Activated naive CD8-positive, alpha-beta T cell treated with anti-CD3 and anti-CD28 coated beads, Interleukin-2, amount 10 ng/mL, durations not matched to agents 7 days and 5 days (primary cell): ENCODE data around the gene ZMYND12. TPM values are rescaled to one million over a fixed set of nuclear protein-coding genes. Genes with fewer than 3 reads are reported as not detected.

ENCODE experiments used
- ATAC-seq: fragments of 150-1000 bp; cut with Tn5 transposase; one replicate; pipeline ENCODE4 v1.10.0; 2021; ENCODE audit warnings: low read depth, moderate library complexity
- POLR2A ChIA-PET: fragments of 350-600 bp; sonication (Branson Sonifier 250); formaldehyde crosslinking; loops from one replicate; lab custom pipeline; 2021; ENCODE audit warnings: antibody characterized with exemption; lab: Charles Lee
- DNase-seq: peaks from one replicate; pipeline ENCODE4 v3.0.0; 2021
- H3K27ac Mint-ChIP-seq: one replicate; pipeline ENCODE4 v1.8.0; 2022; ENCODE audit warnings: mild to moderate bottlenecking, mixed read lengths
- H3K27me3 Mint-ChIP-seq: one replicate; pipeline ENCODE4 v1.8.0; 2022; ENCODE audit warnings: mild to moderate bottlenecking, moderate library complexity, mixed read lengths
- H3K36me3 Mint-ChIP-seq: one replicate; pipeline ENCODE4 v1.8.0; 2021; ENCODE audit warnings: mild to moderate bottlenecking, mixed read lengths
- H3K4me1 Mint-ChIP-seq: one replicate; pipeline ENCODE4 v1.8.0; 2021; ENCODE audit warnings: mixed read lengths
- H3K4me3 Mint-ChIP-seq: one replicate; pipeline ENCODE4 v1.8.0; 2022; ENCODE audit warnings: mild to moderate bottlenecking, moderate library complexity, mixed read lengths
- H3K9me3 Mint-ChIP-seq: one replicate; pipeline ENCODE4 v1.8.0; 2021; ENCODE audit warnings: mixed read lengths
- total RNA-seq, 2 experiments: library from RNA; stranded (reverse); gene quantifications; one replicate each; pipeline ENCODE4 v1.2.3, GENCODE V29; 2021

The ZMYND12 gene
- total RNA-seq, 2 experiments from 2014 or later, result 0.44 to 0.79 TPM

- H3K4me3 Mint-ChIP-seq, result peak within 1 kb of the TSS; percentile 82
- POLR2A ChIA-PET, result interaction anchor here (1.2 to 1.4 kb wide), 4 partner anchors 9 to 303 kb away, joined by 3 to 5 read pairs (median 4); partner anchors contain the start of genes PPIH and YBX1
- no peaks in the 10 kb centered on the region for H3K27me3 Mint-ChIP-seq
- ATAC-seq, result peak; percentile 99
- H3K27ac Mint-ChIP-seq, result peak within 1 kb of the TSS; percentile 61
- H3K4me1 Mint-ChIP-seq, result peaks cover 28% of the 10 kb centered on the region
- peaks cover 9% of the 10 kb centered on the region for H3K36me3 Mint-ChIP-seq
- H3K9me3 Mint-ChIP-seq, result no peaks in the 10 kb centered on the region
- DNase-seq, result peak; percentile 93
Measured at GRCh38 chr1:42462828-42463763, 7.3 kb upstream of the ZMYND12 start, which contains the start of gene CCDC30. Gene CCDC30 (plus strand): TSS chr1:42463286. CDS start chr1:42480552, 17,266 bp downstream.

DNA sequence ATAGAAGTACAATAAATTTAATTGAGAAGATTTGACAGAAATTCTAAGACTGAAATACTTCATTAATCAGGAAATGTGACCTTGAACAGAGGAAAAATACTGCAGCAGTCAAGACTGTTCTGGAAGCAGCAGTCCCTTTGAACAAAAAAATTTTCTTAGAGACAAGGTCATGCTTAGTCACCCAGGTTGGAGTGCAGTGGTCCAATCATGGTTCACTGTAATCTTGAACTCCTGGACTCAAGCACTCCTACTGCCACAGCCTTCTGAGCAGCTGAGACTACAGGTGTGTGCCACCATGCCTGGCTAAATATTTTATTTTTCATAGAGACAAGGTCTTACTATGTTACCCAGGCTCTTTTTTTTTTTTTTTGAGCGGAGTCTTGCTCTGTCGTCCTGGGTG lies 5.4 kb upstream of the ZMYND12 start:
- Mint-ChIP-seq H3K4me3 (no peak overlapping the region), H3K27me3 (no peaks in the 10 kb centered on the region), H3K27ac (no peak overlapping the region), H3K4me1 (peaks cover 36% of the 10 kb centered on the region), H3K36me3 (peaks cover 13% of the 10 kb centered on the region), H3K9me3 (no peaks in the 10 kb centered on the region)
- DNase-seq (no peak), ATAC-seq (no peak)
- POLR2A ChIA-PET, result interaction anchor here (0.7 to 0.9 kb wide), 2 partner anchors 12 to 306 kb away, joined by 3 read pairs; partner anchors contain the start of genes C1orf50 and P3H1

GRCh38 chr1:42456754-42457089 lies 900 bp upstream of the ZMYND12 start:
- Mint-ChIP-seq H3K4me3 (peak overlapping the region; percentile 98), H3K27me3 (peaks cover 2% of the 10 kb centered on the region), H3K9me3 (no peaks in the 10 kb centered on the region), H3K36me3 (peaks cover 13% of the 10 kb centered on the region), H3K4me1 (peaks cover 22% of the 10 kb centered on the region), H3K27ac (peak overlapping the region; percentile 99)
- DNase-seq (no peak), ATAC-seq (peak; percentile 76)
- POLR2A ChIA-PET, result interaction anchor here (0.6 to 1.7 kb wide), 12 partner anchors 18 to 390 kb away, joined by 3 to 6 read pairs (median 3); partner anchors contain the start of genes C1orf50, P3H1, PPIH and YBX1

GRCh38 chr1:42454403-42454802 lies 1.4 kb downstream of the ZMYND12 start:
- ATAC-seq (no peak), DNase-seq (no peak)
- H3K9me3 Mint-ChIP-seq, result no peaks in the 10 kb centered on the region
- peaks cover 20% of the 10 kb centered on the region for H3K4me1 Mint-ChIP-seq
- H3K36me3 Mint-ChIP-seq, result peaks cover 7% of the 10 kb centered on the region
- H3K4me3 Mint-ChIP-seq, result no peak overlapping the region
- no peak overlapping the region for H3K27ac Mint-ChIP-seq
- H3K27me3 Mint-ChIP-seq, result peaks cover 2% of the 10 kb centered on the region
- POLR2A ChIA-PET, result interaction anchor here (0.6 to 1.2 kb wide), 2 partner anchors 8 to 808 kb away, joined by 3 read pairs; partner anchors contain the start of gene CCDC30

DNA sequence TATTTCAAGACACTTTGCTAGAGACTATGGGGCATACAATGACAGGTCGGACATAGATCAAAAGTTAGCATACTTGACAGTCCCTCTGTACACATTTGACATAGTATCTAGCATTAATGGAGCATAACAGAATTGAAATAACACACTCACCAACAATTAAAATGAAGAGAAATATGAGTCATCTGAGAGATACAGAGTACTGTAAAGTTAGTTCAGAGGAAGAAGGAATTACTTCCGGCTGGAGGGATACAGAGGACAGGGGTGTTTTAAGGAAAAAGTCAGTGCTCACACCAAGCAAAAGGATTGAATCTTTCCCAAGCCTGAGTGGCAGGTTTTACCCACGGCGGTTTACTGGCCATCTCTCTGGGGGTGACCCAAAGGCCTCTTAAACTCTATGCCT lies 2.4 kb downstream of the ZMYND12 start:
- H3K4me3 Mint-ChIP-seq, result no peak overlapping the region
- H3K27ac Mint-ChIP-seq, result no peak overlapping the region
- POLR2A ChIA-PET, result no interaction called here
- DNase-seq, result no peak
- peaks cover 2% of the 10 kb centered on the region for H3K27me3 Mint-ChIP-seq
- ATAC-seq, result no peak
- H3K36me3 Mint-ChIP-seq, result peaks cover 6% of the 10 kb centered on the region
- H3K9me3 Mint-ChIP-seq, result no peaks in the 10 kb centered on the region
- H3K4me1 Mint-ChIP-seq, result peaks cover 14% of the 10 kb centered on the region

DNA sequence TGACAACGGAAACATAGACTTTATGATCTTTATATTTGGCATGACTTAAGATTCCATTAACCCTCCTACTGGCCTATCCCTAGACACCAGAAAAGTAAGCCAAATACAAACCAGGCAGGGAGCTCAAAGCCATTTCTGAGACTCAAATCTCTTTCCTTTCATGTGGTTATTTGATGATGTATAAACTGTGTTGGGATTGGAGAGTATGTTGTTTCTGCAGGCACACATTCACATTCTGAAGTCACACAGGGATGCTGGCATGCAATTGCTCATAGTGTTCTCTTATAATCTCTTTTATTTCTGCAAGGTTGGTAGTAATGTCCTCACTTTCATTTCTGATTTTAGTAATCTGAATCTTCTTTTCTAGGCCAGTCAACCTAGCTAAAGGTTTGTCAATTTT lies 5.8 kb downstream of the ZMYND12 start:
- Mint-ChIP-seq H3K36me3 (no peaks in the 10 kb centered on the region), H3K27me3 (peaks cover 2% of the 10 kb centered on the region), H3K4me3 (no peak overlapping the region), H3K9me3 (no peaks in the 10 kb centered on the region), H3K27ac (no peak overlapping the region), H3K4me1 (peaks cover 2% of the 10 kb centered on the region)
- DNase-seq (no peak), ATAC-seq (no peak)
- POLR2A ChIA-PET, result no interaction called here

DNA sequence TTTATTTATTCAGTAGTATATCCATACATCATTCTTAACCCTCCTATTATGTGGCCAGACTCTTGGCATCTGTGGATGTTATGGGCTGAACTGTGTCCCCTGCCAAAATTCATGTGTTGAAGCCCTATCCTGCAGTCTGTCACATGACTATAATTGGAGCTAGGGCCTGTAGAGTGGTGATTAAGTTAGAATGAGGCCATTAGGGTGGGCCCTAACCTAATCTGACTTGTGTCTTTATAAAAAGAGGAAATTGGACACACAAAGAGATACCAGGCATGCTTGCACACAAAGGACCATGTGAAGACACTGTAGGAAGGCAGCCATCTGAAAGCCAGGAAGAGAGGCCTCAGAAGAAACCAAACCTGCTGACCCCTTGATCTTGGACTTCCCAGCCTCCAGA lies 6.6 kb downstream of the ZMYND12 start:
- peaks cover 2% of the 10 kb centered on the region for H3K4me1 Mint-ChIP-seq
- no peaks in the 10 kb centered on the region for H3K36me3 Mint-ChIP-seq
- no peak overlapping the region for H3K27ac Mint-ChIP-seq
- POLR2A ChIA-PET, result interaction anchor here (0.5 kb wide), 1 partner anchor 12 kb away, joined by 3 read pairs; no protein-coding TSS in a partner anchor
- H3K27me3 Mint-ChIP-seq, result peaks cover 2% of the 10 kb centered on the region
- ATAC-seq, result no peak
- DNase-seq, result no peak
- H3K9me3 Mint-ChIP-seq, result no peaks in the 10 kb centered on the region
- H3K4me3 Mint-ChIP-seq, result no peak overlapping the region

- Mint-ChIP-seq H3K27me3 (no peaks in the 10 kb centered on the region), H3K4me3 (no peak overlapping the region), H3K9me3 (no peaks in the 10 kb centered on the region), H3K27ac (no peak overlapping the region), H3K36me3 (no peaks in the 10 kb centered on the region), H3K4me1 (peaks cover 2% of the 10 kb centered on the region)
- POLR2A ChIA-PET, result no interaction called here
- no peak for ATAC-seq
- DNase-seq, result no peak
Measured at GRCh38 chr1:42442662-42443061, 13.2 kb downstream of the ZMYND12 start.

DNA sequence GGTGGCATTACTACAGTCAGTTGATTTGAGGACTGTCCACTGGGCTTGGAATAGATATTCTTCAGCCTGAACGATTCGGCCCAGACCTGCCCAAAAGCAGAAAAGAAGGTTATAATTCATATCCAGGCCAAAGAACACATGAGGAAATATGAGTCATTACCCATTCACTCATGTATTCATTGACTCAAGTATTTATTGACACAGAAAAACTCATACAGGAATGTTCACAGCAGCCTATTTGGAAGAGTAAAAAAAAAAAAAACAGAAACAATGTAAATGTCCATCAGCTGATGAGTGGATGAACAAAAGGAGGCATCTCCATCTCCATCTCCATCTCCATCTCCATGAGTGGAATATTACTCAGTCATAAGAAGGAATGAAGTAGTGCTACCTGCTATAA lies 15.9 kb downstream of the ZMYND12 start:
- ATAC-seq, result no peak
- no peak overlapping the region for H3K27ac Mint-ChIP-seq
- POLR2A ChIA-PET, result no interaction called here
- H3K36me3 Mint-ChIP-seq, result no peaks in the 10 kb centered on the region
- peaks cover 3% of the 10 kb centered on the region for H3K4me1 Mint-ChIP-seq
- no peaks in the 10 kb centered on the region for H3K27me3 Mint-ChIP-seq
- no peak for DNase-seq
- no peaks in the 10 kb centered on the region for H3K9me3 Mint-ChIP-seq
- H3K4me3 Mint-ChIP-seq, result no peak overlapping the region

DNA sequence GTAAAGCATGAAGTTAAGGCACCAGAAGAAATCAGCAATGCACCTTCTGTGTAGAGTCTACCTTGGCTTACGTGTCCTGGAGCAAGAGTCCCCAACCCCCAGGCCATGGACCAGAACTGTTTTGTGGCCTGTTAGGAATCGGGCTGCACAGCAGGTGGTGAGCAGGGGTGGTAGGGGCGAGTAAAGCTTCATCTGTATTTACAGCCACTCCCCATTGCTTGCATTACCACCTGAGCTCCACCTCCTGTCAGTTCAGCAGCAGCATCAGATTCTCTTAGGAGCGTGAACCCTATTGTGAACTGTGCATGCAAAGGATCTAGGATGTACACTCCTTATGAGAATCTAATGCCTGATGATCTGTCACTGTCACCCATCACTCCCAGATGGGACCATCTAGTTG lies 21.5 kb downstream of the ZMYND12 start:
- no peaks in the 10 kb centered on the region for H3K9me3 Mint-ChIP-seq
- H3K4me3 Mint-ChIP-seq, result no peak overlapping the region
- POLR2A ChIA-PET, result no interaction called here
- no peaks in the 10 kb centered on the region for H3K27me3 Mint-ChIP-seq
- ATAC-seq, result no peak
- no peak overlapping the region for H3K27ac Mint-ChIP-seq
- no peak for DNase-seq
- H3K36me3 Mint-ChIP-seq, result no peaks in the 10 kb centered on the region
- peaks cover 3% of the 10 kb centered on the region for H3K4me1 Mint-ChIP-seq

- Mint-ChIP-seq H3K4me3 (no peak overlapping the region), H3K9me3 (no peaks in the 10 kb centered on the region), H3K27ac (no peak overlapping the region), H3K27me3 (no peaks in the 10 kb centered on the region), H3K4me1 (peaks cover 3% of the 10 kb centered on the region), H3K36me3 (no peaks in the 10 kb centered on the region)
- DNase-seq (no peak), ATAC-seq (no peak)
- POLR2A ChIA-PET, result no interaction called here
Measured at GRCh38 chr1:42433369-42433768, 22.5 kb downstream of the ZMYND12 start.

- peaks cover 3% of the 10 kb centered on the region for H3K4me1 Mint-ChIP-seq
- no peaks in the 10 kb centered on the region for H3K36me3 Mint-ChIP-seq
- no peak for DNase-seq
- no peak overlapping the region for H3K4me3 Mint-ChIP-seq
- no peak overlapping the region for H3K27ac Mint-ChIP-seq
- H3K27me3 Mint-ChIP-seq, result no peaks in the 10 kb centered on the region
- no peaks in the 10 kb centered on the region for H3K9me3 Mint-ChIP-seq
- ATAC-seq, result no peak
- POLR2A ChIA-PET, result no interaction called here
Measured at GRCh38 chr1:42432714-42433113, 23.1 kb downstream of the ZMYND12 start.

- no peak overlapping the region for H3K4me3 Mint-ChIP-seq
- POLR2A ChIA-PET, result no interaction called here
- DNase-seq (no peak), ATAC-seq (no peak)
- H3K4me1 Mint-ChIP-seq, result no peaks in the 10 kb centered on the region
- peaks cover 2% of the 10 kb centered on the region for H3K27me3 Mint-ChIP-seq
- H3K36me3 Mint-ChIP-seq, result no peaks in the 10 kb centered on the region
- H3K9me3 Mint-ChIP-seq, result no peaks in the 10 kb centered on the region
- no peak overlapping the region for H3K27ac Mint-ChIP-seq
Measured at GRCh38 chr1:42431514-42431913, 24.3 kb downstream of the ZMYND12 start.
